Measurements from ENCODE around the gene PPP2R2C. TPM values are rescaled to one million over a fixed set of nuclear protein-coding genes. Genes with fewer than 3 reads are reported as not detected.

The PPP2R2C gene
- total RNA-seq, 1 experiment from 2014 or later, result 9.5 TPM

DNA sequence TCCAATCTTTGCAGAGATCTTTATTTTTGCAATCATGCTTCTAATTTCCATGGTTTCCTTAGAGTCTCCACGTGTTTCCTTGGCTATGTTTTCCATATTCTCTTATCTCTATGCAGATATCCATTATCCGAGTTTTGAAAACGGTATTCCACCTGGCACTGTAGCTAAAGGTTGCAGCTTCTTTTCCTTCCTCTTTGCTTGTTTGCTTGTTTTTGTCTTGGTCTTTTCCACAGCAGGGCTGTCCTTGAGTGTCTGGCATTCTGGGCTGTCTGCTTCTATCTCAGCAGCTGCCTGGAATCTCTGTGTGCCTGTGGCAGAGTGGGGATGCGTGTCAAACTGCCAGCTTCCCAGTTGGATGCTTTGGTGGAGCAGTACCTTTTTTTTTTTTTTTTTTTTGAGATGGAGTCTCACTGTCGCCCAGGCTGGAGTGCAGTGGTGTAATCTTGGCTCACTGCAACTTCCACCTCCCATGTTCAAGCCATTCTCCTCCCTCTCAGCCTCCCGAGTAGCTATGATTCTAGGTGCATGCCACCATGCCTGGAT lies 155.9 kb downstream of the PPP2R2C start:
- Histone ChIP-seq H3K27me3 (ENCODE audit: low read length) (no peaks in the 10 kb centered on the region), H3K4me1 (ENCODE audit: insufficient read depth, low read length) (peaks cover 32% of the 10 kb centered on the region), H3K9me3 (ENCODE audit: low read length) (no peaks in the 10 kb centered on the region), H3K36me3 (ENCODE audit: low read depth, low read length) (no peaks in the 10 kb centered on the region), H3K4me2 (ENCODE audit: low read length) (no peak overlapping the region), H3F3A (ENCODE audit: low read length, unreplicated experiment) (no peaks in the 10 kb centered on the region), H3K9me2 (replicated peaks; ENCODE audit: low read length) (no peaks in the 10 kb centered on the region), H3K9ac (ENCODE audit: low read length) (no peak overlapping the region), H4K20me1 (ENCODE audit: low read length) (no peaks in the 10 kb centered on the region), H2AFZ (ENCODE audit: low read length) (no peak overlapping the region), H3K27ac (ENCODE audit: low read length) (no peak overlapping the region), H3K4me3 (ENCODE audit: low read length) (no peak overlapping the region), H3K79me2 (ENCODE audit: low read length) (no peaks in the 10 kb centered on the region)
- intact Hi-C loops (cut with micrococcal nuclease), result no loop called here
- ATAC-seq, result no peak
- ChIA-PET POLR2A (ENCODE audit: unreplicated experiment) (no interaction called here), CTCF (no interaction called here)
- no TSS peak for BruUV-seq (replicated peaks)
- no peak for DNase-seq
- no peak for TF ChIP-seq EZH2 (IDR thresholded peaks at IDR 0.05; ENCODE audit: low read length, unreplicated experiment)
- TF ChIP-seq, protein P1, sequence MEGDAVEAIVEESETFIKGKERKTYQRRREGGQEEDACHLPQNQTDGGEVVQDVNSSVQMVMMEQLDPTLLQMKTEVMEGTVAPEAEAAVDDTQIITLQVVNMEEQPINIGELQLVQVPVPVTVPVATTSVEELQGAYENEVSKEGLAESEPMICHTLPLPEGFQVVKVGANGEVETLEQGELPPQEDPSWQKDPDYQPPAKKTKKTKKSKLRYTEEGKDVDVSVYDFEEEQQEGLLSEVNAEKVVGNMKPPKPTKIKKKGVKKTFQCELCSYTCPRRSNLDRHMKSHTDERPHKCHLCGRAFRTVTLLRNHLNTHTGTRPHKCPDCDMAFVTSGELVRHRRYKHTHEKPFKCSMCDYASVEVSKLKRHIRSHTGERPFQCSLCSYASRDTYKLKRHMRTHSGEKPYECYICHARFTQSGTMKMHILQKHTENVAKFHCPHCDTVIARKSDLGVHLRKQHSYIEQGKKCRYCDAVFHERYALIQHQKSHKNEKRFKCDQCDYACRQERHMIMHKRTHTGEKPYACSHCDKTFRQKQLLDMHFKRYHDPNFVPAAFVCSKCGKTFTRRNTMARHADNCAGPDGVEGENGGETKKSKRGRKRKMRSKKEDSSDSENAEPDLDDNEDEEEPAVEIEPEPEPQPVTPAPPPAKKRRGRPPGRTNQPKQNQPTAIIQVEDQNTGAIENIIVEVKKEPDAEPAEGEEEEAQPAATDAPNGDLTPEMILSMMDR (conservative IDR thresholded peaks at IDR 0.05; ENCODE audit: low read depth, low read length), result no peak

DNA sequence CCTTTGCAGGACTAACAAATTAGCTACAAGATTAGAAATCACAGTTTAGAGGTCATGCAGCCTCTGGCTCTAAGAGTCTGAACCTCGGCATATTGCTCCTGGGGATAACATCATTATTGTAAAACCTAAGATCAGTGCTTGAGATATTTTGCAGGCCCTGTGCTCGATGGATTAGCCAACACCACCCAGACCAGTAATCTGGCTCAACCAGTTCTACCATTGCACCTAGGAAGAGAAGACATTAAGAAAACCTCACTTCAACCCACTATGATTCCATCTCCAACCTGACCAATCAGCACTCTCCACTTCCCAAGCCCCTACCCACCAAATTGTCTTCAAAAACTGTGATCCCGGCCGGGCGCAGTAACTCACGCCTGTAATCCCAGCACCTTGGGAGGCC lies 159.2 kb downstream of the PPP2R2C start:
- Histone ChIP-seq H3F3A (ENCODE audit: low read length, unreplicated experiment) (no peaks in the 10 kb centered on the region), H3K36me3 (ENCODE audit: low read depth, low read length) (no peaks in the 10 kb centered on the region), H3K27me3 (ENCODE audit: low read length) (no peaks in the 10 kb centered on the region), H4K20me1 (ENCODE audit: low read length) (no peaks in the 10 kb centered on the region), H3K4me3 (ENCODE audit: low read length) (no peak overlapping the region), H3K79me2 (ENCODE audit: low read length) (no peaks in the 10 kb centered on the region), H3K9me2 (replicated peaks; ENCODE audit: low read length) (no peaks in the 10 kb centered on the region), H3K9ac (ENCODE audit: low read length) (no peak overlapping the region), H2AFZ (ENCODE audit: low read length) (no peak overlapping the region), H3K27ac (ENCODE audit: low read length) (no peak overlapping the region), H3K4me2 (ENCODE audit: low read length) (0 out of 2 replicates have a peak overlapping the region, but pooled peaks have one; percentile 37), H3K4me1 (ENCODE audit: insufficient read depth, low read length) (peaks cover 23% of the 10 kb centered on the region), H3K9me3 (ENCODE audit: low read length) (no peaks in the 10 kb centered on the region)
- TF ChIP-seq, protein P1 (conservative IDR thresholded peaks at IDR 0.05; ENCODE audit: low read depth, low read length), result no peak
- TF ChIP-seq EZH2 (IDR thresholded peaks at IDR 0.05; ENCODE audit: low read length, unreplicated experiment) (no peak), EZH2phosphoT487 (IDR thresholded peaks at IDR 0.05; ENCODE audit: borderline replicate concordance, low read length) (no peak)
- no TSS peak for BruUV-seq (replicated peaks)
- ChIA-PET CTCF (no interaction called here), POLR2A (ENCODE audit: unreplicated experiment) (no interaction called here)
- DNase-seq (peak; percentile 67), ATAC-seq (no peak)
- intact Hi-C loops (cut with micrococcal nuclease), result no loop called here

DNA sequence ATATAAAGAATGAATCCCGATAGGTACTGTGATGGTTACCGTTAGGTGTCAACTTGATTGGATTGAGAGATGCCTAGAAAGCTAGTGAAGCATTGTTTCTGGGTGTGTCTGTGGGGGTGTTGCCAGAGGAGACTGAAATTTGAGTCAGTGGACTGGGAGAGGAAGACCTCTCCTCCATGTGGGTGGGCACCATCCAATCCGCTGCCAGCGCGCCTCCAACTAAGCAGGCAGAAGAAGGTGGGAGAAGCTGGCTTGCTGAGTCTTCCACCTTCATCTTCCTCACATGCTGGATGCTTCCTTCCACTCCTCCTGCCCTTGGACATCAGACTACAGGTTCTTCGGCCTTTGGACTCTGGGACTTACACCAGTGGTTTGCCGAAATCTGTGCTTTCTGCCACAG lies 162.6 kb downstream of the PPP2R2C start:
- TF ChIP-seq EZH2phosphoT487 (IDR thresholded peaks at IDR 0.05; ENCODE audit: borderline replicate concordance, low read length) (no peak), EZH2 (IDR thresholded peaks at IDR 0.05; ENCODE audit: low read length, unreplicated experiment) (no peak)
- TF ChIP-seq, protein P1 (conservative IDR thresholded peaks at IDR 0.05; ENCODE audit: low read depth, low read length), result no peak
- CTCF ChIA-PET, result no interaction called here
- H3F3A ChIP-seq (ENCODE audit: low read length, unreplicated experiment), result no peaks in the 10 kb centered on the region
- H3K27me3 ChIP-seq (ENCODE audit: low read length), result no peaks in the 10 kb centered on the region
- no peaks in the 10 kb centered on the region for H3K9me3 ChIP-seq (ENCODE audit: low read length)
- no peaks in the 10 kb centered on the region for H4K20me1 ChIP-seq (ENCODE audit: low read length)
- DNase-seq (no peak), ATAC-seq (no peak)
- H3K4me3 ChIP-seq (ENCODE audit: low read length), result no peak overlapping the region
- H3K9ac ChIP-seq (ENCODE audit: low read length), result no peak overlapping the region
- peaks cover 16% of the 10 kb centered on the region for H3K4me1 ChIP-seq (ENCODE audit: insufficient read depth, low read length)
- H3K79me2 ChIP-seq (ENCODE audit: low read length), result no peaks in the 10 kb centered on the region
- no peak overlapping the region for H3K4me2 ChIP-seq (ENCODE audit: low read length)
- no peak overlapping the region for H3K27ac ChIP-seq (ENCODE audit: low read length)
- BruUV-seq (replicated peaks), result no TSS peak
- H3K36me3 ChIP-seq (ENCODE audit: low read depth, low read length), result no peaks in the 10 kb centered on the region
- POLR2A ChIA-PET (ENCODE audit: unreplicated experiment), result no interaction called here
- H3K9me2 ChIP-seq (replicated peaks; ENCODE audit: low read length), result no peaks in the 10 kb centered on the region
- no peak overlapping the region for H2AFZ ChIP-seq (ENCODE audit: low read length)
- intact Hi-C loops (cut with micrococcal nuclease), result no loop called here

All from PC-3 (cell line).